CD4-positive, alpha-beta T cell treated with Interleukin-12 subunit alpha and Interleukin-12 subunit beta, for 1 hour (primary cell): ENCODE measurements around the gene IFT52.

Source experiments
- DNase-seq: peaks from one replicate; pipeline ENCODE4 v3.0.0-alpha.2; 2020

Gene IFT52

DNA sequence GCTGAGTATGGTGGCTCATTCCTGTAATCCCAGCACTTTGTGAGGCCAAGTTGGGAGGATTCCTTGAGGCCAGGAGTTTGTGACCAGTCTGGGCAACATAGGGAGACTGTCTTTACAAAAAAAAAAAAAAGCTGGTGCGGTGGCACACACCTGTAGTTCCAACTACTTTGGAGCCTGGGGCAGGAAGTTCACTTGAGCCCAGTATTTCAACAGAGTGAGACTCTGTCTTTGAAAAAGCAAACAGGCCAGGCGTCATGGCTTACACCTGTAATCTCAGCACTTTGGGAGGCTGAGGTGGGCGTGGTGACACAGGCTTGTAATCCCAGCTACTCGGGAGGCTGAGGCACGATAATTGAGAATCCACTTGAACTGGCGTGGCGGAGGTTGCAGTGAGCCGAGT lies 104.8 kb downstream of the IFT52 start:
- no peak for DNase-seq
